ENCODE data around the gene ANKK1.

GRCh38 chr11:113349528-113349927, 38.1 kb upstream of the ANKK1 start:
- TF ChIP-seq CTCF (IDR thresholded peaks at IDR 0.05; ENCODE audit: low read depth, low read length, poor library complexity, severe bottlenecking): no peak
- TF ChIP-seq EZH2phosphoT487 (IDR thresholded peaks at IDR 0.05; ENCODE audit: borderline replicate concordance, low read length): no peak
